Osteoblast (primary cell): ENCODE data around the gene PHF21A. TPM values are rescaled to one million over a fixed set of nuclear protein-coding genes. Genes with fewer than 3 reads are reported as not detected.
A peak's percentile ranks its signal among the peaks of the same experiment; 100 is the strongest.

Experiments used
- DNase-seq: peaks from one replicate; pipeline ENCODE4 v3.0.0; 2011; ENCODE audit warnings: low spot score, mixed read lengths; ENCODE audit not compliant: insufficient read length; ENCODE audit errors: missing footprints
- H2AFZ ChIP-seq: 2 replicates; pipeline ENCODE4 v1.6.0; 2011; ENCODE audit warnings: mild to moderate bottlenecking, low read length
- H3K27ac ChIP-seq: 2 replicates; pipeline ENCODE4 v1.5.1; 2011; ENCODE audit warnings: mild to moderate bottlenecking, low read depth, low read length, moderate library complexity
- H3K27me3 ChIP-seq: 2 replicates; pipeline ENCODE4 v1.6.0; 2012; ENCODE audit warnings: mild to moderate bottlenecking, control low read depth, inconsistent platforms, low read length, moderate library complexity; ENCODE audit not compliant: insufficient read depth
- H3K36me3 ChIP-seq: 2 replicates; pipeline ENCODE4 v1.5.1; 2011; ENCODE audit warnings: mild to moderate bottlenecking, low read length, control low read depth, moderate library complexity; ENCODE audit not compliant: insufficient read depth
- H3K4me1 ChIP-seq: 2 replicates; pipeline ENCODE4 v1.5.1; 2011; ENCODE audit warnings: mild to moderate bottlenecking, low read length, control low read depth, moderate library complexity; ENCODE audit not compliant: insufficient read depth
- H3K4me2 ChIP-seq: 2 replicates; pipeline ENCODE4 v1.6.0; 2011; ENCODE audit warnings: mild to moderate bottlenecking, low read length; ENCODE audit not compliant: insufficient read depth
- H3K4me3 ChIP-seq: fragments of 200-600 bp; sonication (generic); 3 replicates; pipeline ENCODE4 v1.5.1; 2012; ENCODE audit warnings: mild to moderate bottlenecking, low read length, inconsistent platforms; ENCODE audit not compliant: insufficient read depth
- H3K79me2 ChIP-seq: 2 replicates; pipeline ENCODE4 v1.6.0; 2012; ENCODE audit warnings: mild to moderate bottlenecking, low read length, control low read depth, inconsistent platforms; ENCODE audit not compliant: insufficient read depth
- H3K9me3 ChIP-seq: 2 replicates; pipeline ENCODE4 v1.5.1; 2011; ENCODE audit warnings: low read depth, low read length, control low read depth
- H4K20me1 ChIP-seq: 2 replicates; pipeline ENCODE4 v1.6.0; 2012; ENCODE audit warnings: mild to moderate bottlenecking, low read length, control low read depth; ENCODE audit not compliant: insufficient read depth
- total RNA-seq: library from RNA; depleted of rRNA; stranded (reverse); fragments of >200 nt; gene quantifications from 2 replicates; pipeline ENCODE4 v1.2.3, GENCODE V29; 2012
- TF ChIP-seq, protein P1 (sequence below): IDR thresholded peaks from 2 replicates; pipeline ENCODE4 v1.5.1; 2011; ENCODE audit warnings: mild to moderate bottlenecking, low read depth, low read length, moderate library complexity; ENCODE audit errors: extremely low read depth

PHF21A gene
- total RNA-seq, 1 donor: 26.4 TPM

DNA sequence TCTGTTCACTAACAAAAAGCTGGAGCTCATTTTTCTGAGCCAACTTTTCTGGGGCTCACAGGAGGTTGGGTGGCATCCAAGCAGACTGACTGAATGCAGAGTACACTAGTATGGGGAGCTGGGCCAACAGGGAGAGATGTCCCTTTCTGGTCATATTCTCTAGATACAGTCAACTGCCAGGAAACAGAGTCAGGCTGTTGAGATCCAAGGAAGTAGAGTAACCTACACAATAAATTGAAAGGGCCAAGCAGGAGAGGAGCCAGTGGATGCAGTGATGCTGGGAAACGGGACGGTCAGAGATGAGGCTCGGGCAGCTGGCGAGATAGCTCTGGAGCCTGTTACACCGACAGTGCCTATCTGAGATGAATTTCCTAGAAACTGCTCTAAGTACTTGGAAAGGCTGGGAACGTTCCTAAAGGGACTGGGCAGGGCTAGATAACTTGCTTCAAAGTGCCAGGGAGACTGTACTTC lies 127.7 kb downstream of the PHF21A start:
- Histone ChIP-seq H3K4me1 (peaks cover 13% of the 10 kb centered on the region), H4K20me1 (peaks cover 32% of the 10 kb centered on the region), H3K27me3 (no peaks in the 10 kb centered on the region), H3K27ac (no peak overlapping the region), H2AFZ (no peak overlapping the region), H3K4me2 (peak overlapping the region; percentile 14), H3K79me2 (peaks cover 8% of the 10 kb centered on the region), H3K4me3 (no peak overlapping the region), H3K36me3 (no peaks in the 10 kb centered on the region), H3K9me3 (no peaks in the 10 kb centered on the region)
- TF ChIP-seq, protein P1, sequence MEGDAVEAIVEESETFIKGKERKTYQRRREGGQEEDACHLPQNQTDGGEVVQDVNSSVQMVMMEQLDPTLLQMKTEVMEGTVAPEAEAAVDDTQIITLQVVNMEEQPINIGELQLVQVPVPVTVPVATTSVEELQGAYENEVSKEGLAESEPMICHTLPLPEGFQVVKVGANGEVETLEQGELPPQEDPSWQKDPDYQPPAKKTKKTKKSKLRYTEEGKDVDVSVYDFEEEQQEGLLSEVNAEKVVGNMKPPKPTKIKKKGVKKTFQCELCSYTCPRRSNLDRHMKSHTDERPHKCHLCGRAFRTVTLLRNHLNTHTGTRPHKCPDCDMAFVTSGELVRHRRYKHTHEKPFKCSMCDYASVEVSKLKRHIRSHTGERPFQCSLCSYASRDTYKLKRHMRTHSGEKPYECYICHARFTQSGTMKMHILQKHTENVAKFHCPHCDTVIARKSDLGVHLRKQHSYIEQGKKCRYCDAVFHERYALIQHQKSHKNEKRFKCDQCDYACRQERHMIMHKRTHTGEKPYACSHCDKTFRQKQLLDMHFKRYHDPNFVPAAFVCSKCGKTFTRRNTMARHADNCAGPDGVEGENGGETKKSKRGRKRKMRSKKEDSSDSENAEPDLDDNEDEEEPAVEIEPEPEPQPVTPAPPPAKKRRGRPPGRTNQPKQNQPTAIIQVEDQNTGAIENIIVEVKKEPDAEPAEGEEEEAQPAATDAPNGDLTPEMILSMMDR: no peak
- DNase-seq: no peak

DNA sequence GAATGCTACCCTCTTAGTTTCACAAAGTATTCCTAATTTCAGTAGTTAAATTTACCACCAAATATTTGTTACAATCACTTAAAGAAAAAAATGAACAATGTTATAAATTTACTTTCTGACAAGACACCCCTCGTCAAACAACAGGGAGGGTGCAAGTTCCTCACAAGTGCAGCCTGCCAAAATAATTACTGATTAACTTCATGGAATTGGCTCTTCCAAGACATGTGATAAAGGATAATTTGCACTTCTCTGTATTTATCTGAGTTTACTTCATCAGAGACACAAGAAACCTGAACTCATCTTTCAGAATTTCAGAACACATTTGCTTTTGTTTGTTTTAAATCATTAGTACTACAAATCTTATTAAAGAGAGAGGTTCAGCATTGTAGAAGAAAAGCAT lies 132.3 kb downstream of the PHF21A start:
- no peak overlapping the region for H3K4me2 ChIP-seq
- no peak overlapping the region for H3K27ac ChIP-seq
- H4K20me1 ChIP-seq: peaks cover 48% of the 10 kb centered on the region
- H3K27me3 ChIP-seq: no peaks in the 10 kb centered on the region
- H3K79me2 ChIP-seq: peaks cover 8% of the 10 kb centered on the region
- no peaks in the 10 kb centered on the region for H3K36me3 ChIP-seq
- TF ChIP-seq, protein P1: no peak
- no peak for DNase-seq
- no peak overlapping the region for H3K4me3 ChIP-seq
- H3K4me1 ChIP-seq: peaks cover 8% of the 10 kb centered on the region
- no peak overlapping the region for H2AFZ ChIP-seq
- H3K9me3 ChIP-seq: no peaks in the 10 kb centered on the region

DNA sequence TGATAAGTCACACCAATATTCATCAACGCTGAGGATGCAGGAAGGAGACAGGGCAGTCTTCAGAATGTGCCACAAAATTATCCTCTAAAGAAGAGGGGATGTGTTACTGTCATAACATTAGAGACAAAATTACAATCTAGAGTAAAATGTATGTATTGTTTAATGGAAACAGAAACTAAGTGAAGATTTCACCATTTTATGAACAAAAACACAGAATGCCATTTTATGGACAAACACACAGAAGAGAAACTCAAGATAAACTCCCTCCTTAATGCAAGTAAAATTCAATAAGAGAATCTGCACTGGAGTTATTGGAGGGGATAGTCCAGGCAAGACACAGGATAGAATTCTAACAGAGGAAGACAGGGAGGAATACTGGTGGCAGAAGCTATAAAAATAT lies 136.0 kb downstream of the PHF21A start:
- Histone ChIP-seq H4K20me1 (peaks cover 36% of the 10 kb centered on the region), H3K4me2 (no peak overlapping the region), H3K36me3 (no peaks in the 10 kb centered on the region), H2AFZ (no peak overlapping the region), H3K27me3 (no peaks in the 10 kb centered on the region), H3K9me3 (no peaks in the 10 kb centered on the region), H3K4me1 (peaks cover 9% of the 10 kb centered on the region), H3K4me3 (no peak overlapping the region), H3K79me2 (no peaks in the 10 kb centered on the region), H3K27ac (no peak overlapping the region)
- no peak for DNase-seq
- TF ChIP-seq, protein P1: no peak

DNA sequence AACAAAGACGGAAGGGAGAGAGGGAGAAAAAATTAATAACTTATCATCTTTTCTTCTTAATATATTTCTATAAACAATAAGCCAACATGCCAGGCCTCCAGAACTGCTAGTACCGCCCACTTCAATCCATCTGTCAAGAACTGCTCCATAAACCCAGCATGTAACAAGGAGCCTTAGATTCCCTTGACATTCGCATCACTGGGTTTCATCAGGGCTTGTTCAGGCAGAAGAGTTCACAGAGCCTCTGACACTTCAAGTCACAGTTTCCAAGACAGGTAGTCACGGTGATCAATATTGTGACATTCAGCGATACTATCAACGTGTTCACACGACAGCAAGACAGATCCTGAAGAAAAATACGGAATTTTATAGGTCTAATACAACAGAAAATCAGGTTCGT lies 137.1 kb downstream of the PHF21A start:
- Histone ChIP-seq H3K4me2 (no peak overlapping the region), H2AFZ (no peak overlapping the region), H3K27ac (no peak overlapping the region), H3K36me3 (peaks cover 6% of the 10 kb centered on the region), H3K27me3 (no peaks in the 10 kb centered on the region), H3K4me1 (peaks cover 9% of the 10 kb centered on the region), H3K79me2 (no peaks in the 10 kb centered on the region), H3K4me3 (no peak overlapping the region), H3K9me3 (no peaks in the 10 kb centered on the region), H4K20me1 (peaks cover 36% of the 10 kb centered on the region)
- DNase-seq: no peak
- TF ChIP-seq, protein P1: no peak
